ENCODE data around the gene SMARCE1. TPM values are rescaled to one million over a fixed set of nuclear protein-coding genes. Genes with fewer than 3 reads are reported as not detected.

The SMARCE1 gene
- total RNA-seq, 1 experiment from 2014 or later = 138 TPM

- no peak for DNase-seq (ENCODE audit: low read depth)
These were observed 65.2 kb downstream of the SMARCE1 start for GRCh38 chr17:40582328-40582901.

- DNase-seq (ENCODE audit: low read depth) = no peak
These were observed 67.5 kb downstream of the SMARCE1 start for GRCh38 chr17:40580140-40580539.

- no peak for DNase-seq (ENCODE audit: low read depth)
These were observed 68.1 kb downstream of the SMARCE1 start for GRCh38 chr17:40579471-40579870.

GRCh38 chr17:40577611-40578065 lies 70.0 kb downstream of the SMARCE1 start:
- DNase-seq (ENCODE audit: low read depth) = no peak

GRCh38 chr17:40576113-40576740 lies 71.4 kb downstream of the SMARCE1 start:
- no peak for DNase-seq (ENCODE audit: low read depth)

Other genes starting within 250 kb of the SMARCE1 start
- gene TOP2A, start 229.9 kb downstream of the SMARCE1 start, total RNA-seq (2014; rRNA removed) = 264 and 349 TPM in 2 replicates
- gene IGFBP4, start 204.4 kb downstream of the SMARCE1 start, total RNA-seq (2014; rRNA removed) = 47.5 and 55.3 TPM in 2 replicates
- gene TNS4, start 146.2 kb downstream of the SMARCE1 start, total RNA-seq (2014; rRNA removed) = not detected in 2 replicates
- 0.26 TPM in 1 of 2 replicates, not detected in the other for gene CCR7, start 82.3 kb downstream of the SMARCE1 start, total RNA-seq (2014; rRNA removed)
- not detected in 2 replicates for gene KRT222, start 17.4 kb upstream of the SMARCE1 start, total RNA-seq (2014; rRNA removed)
- gene KRT24, start 55.9 kb upstream of the SMARCE1 start, total RNA-seq (2014; rRNA removed) = not detected in 2 replicates
- not detected in 2 replicates for gene KRT25, start 107.5 kb upstream of the SMARCE1 start, total RNA-seq (2014; rRNA removed)
- not detected in 2 replicates for gene KRT26, start 124.4 kb upstream of the SMARCE1 start, total RNA-seq (2014; rRNA removed)
- not detected in 2 replicates for gene KRT27, start 134.7 kb upstream of the SMARCE1 start, total RNA-seq (2014; rRNA removed)
- not detected in 2 replicates for gene KRT28, start 152.1 kb upstream of the SMARCE1 start, total RNA-seq (2014; rRNA removed)
- gene KRT10, start 174.8 kb upstream of the SMARCE1 start, total RNA-seq (2014; rRNA removed) = 20.1 and 33.0 TPM in 2 replicates
- gene KRT12, start 219.4 kb upstream of the SMARCE1 start, total RNA-seq (2014; rRNA removed) = not detected in 2 replicates
- gene KRT20, start 237.4 kb upstream of the SMARCE1 start, total RNA-seq (2014; rRNA removed) = not detected in 2 replicates